ENCODE data around the gene FERMT3.
A peak's percentile ranks its signal among the peaks of the same experiment; 100 is the strongest.

GRCh38 chr11:64185693-64186491 lies 20.6 kb upstream of the FERMT3 start, which contains the start of gene STIP1:
- no peak for TF ChIP-seq POLR2A (IDR thresholded peaks at IDR 0.05; ENCODE audit: low read depth, low read length)
- TF ChIP-seq SPI1 (IDR thresholded peaks at IDR 0.05; ENCODE audit: low read depth, low read length), result no peak
- TF ChIP-seq PAX5 (IDR thresholded peaks at IDR 0.05; ENCODE audit: insufficient read depth, low read length, severe bottlenecking), result no peak
- TF ChIP-seq TAF1 (IDR thresholded peaks at IDR 0.05; ENCODE audit: low read depth, low read length), result peak; percentile 93
- no peak for TF ChIP-seq POLR2AphosphoS5 (IDR thresholded peaks at IDR 0.05; ENCODE audit: low read depth, low read length)
- no peak; the same call in 1 of the 2 replicates for TF ChIP-seq POU2F2 (IDR thresholded peaks at IDR 0.05; ENCODE audit: low read depth, low read length)
